Measurements from ENCODE around the gene TMEM69. TPM values are rescaled to one million over a fixed set of nuclear protein-coding genes. Genes with fewer than 3 reads are reported as not detected.

Gene TMEM69
- total RNA-seq, 2 donors from 2014 or later: 25.1 to 28.1 TPM

GRCh38 chr1:45659222-45659621 is 28.8 kb upstream of the TMEM69 start:
- no peaks in the 10 kb centered on the region for H3K4me1 Mint-ChIP-seq
- no peaks in the 10 kb centered on the region for H3K27me3 ChIP-seq (ENCODE audit: control insufficient read depth, insufficient read depth, low read length, poor library complexity, severe bottlenecking)
- H3K4me3 ChIP-seq (ENCODE audit: low read length): no peak overlapping the region
- H3K27ac Mint-ChIP-seq: no peak overlapping the region
- 80 to 100% methylated on average over 1 to 2 of the region's 2 CpGs for WGBS, 2 experiments (ENCODE audit: insufficient coverage in 1 of 2, insufficient read length in 1 of 2)
- H3K4me3 Mint-ChIP-seq: no peak overlapping the region
- no peak for DNase-seq
- peaks cover 67% of the 10 kb centered on the region for H3K36me3 ChIP-seq (ENCODE audit: control insufficient read depth, insufficient read depth, low read length)
- peaks cover 73% of the 10 kb centered on the region for H3K36me3 Mint-ChIP-seq (ENCODE audit: low read depth)
- H3K27me3 Mint-ChIP-seq (ENCODE audit: insufficient read depth): no peaks in the 10 kb centered on the region
- no peak overlapping the region for H3K9ac ChIP-seq (ENCODE audit: extremely low read depth, low read length, poor library complexity, severe bottlenecking)
- H3K9me3 Mint-ChIP-seq: no peaks in the 10 kb centered on the region
- no peak overlapping the region for H3K27ac ChIP-seq (ENCODE audit: low read depth, low read length)
- H3K9me3 ChIP-seq (ENCODE audit: control insufficient read depth, low read length): no peaks in the 10 kb centered on the region
- no peaks in the 10 kb centered on the region for H3K4me1 ChIP-seq (ENCODE audit: control insufficient read depth, insufficient read depth, low read length)
- no peak for TF ChIP-seq CTCF (conservative IDR thresholded peaks at IDR 0.05)

GRCh38 chr1:45660336-45660735 is 27.6 kb upstream of the TMEM69 start:
- no peak overlapping the region for H3K27ac ChIP-seq (ENCODE audit: low read depth, low read length)
- H3K9ac ChIP-seq (ENCODE audit: extremely low read depth, low read length, poor library complexity, severe bottlenecking): no peak overlapping the region
- Mint-ChIP-seq H3K36me3 (ENCODE audit: low read depth) (peaks cover 65% of the 10 kb centered on the region), H3K27me3 (ENCODE audit: insufficient read depth) (no peaks in the 10 kb centered on the region), H3K4me3 (no peak overlapping the region), H3K27ac (peak overlapping the region; percentile 21), H3K9me3 (no peaks in the 10 kb centered on the region), H3K4me1 (no peaks in the 10 kb centered on the region)
- no peak for TF ChIP-seq CTCF (conservative IDR thresholded peaks at IDR 0.05)
- peaks cover 56% of the 10 kb centered on the region for H3K36me3 ChIP-seq (ENCODE audit: control insufficient read depth, insufficient read depth, low read length)
- no peaks in the 10 kb centered on the region for H3K4me1 ChIP-seq (ENCODE audit: control insufficient read depth, insufficient read depth, low read length)
- H3K9me3 ChIP-seq (ENCODE audit: control insufficient read depth, low read length): no peaks in the 10 kb centered on the region
- WGBS, 2 experiments (ENCODE audit: insufficient coverage in 1 of 2, insufficient read length in 1 of 2): 94% methylated on average over 2 of the region's 2 CpGs; no CpG with 5 or more reads in 1 of the 2 experiments
- no peak for DNase-seq
- no peak overlapping the region for H3K4me3 ChIP-seq (ENCODE audit: low read length)
- no peaks in the 10 kb centered on the region for H3K27me3 ChIP-seq (ENCODE audit: control insufficient read depth, insufficient read depth, low read length, poor library complexity, severe bottlenecking)

- Histone ChIP-seq H3K9me3 (ENCODE audit: control insufficient read depth, low read length) (no peaks in the 10 kb centered on the region), H3K27ac (ENCODE audit: low read depth, low read length) (no peak overlapping the region), H3K36me3 (ENCODE audit: control insufficient read depth, insufficient read depth, low read length) (peaks cover 14% of the 10 kb centered on the region), H3K27me3 (ENCODE audit: control insufficient read depth, insufficient read depth, low read length, poor library complexity, severe bottlenecking) (no peaks in the 10 kb centered on the region), H3K4me1 (ENCODE audit: control insufficient read depth, insufficient read depth, low read length) (no peaks in the 10 kb centered on the region), H3K4me3 (ENCODE audit: low read length) (no peak overlapping the region), H3K9ac (ENCODE audit: extremely low read depth, low read length, poor library complexity, severe bottlenecking) (no peak overlapping the region)
- H3K27me3 Mint-ChIP-seq (ENCODE audit: insufficient read depth): no peaks in the 10 kb centered on the region
- H3K4me1 Mint-ChIP-seq: peaks cover 11% of the 10 kb centered on the region
- H3K9me3 Mint-ChIP-seq: peaks cover 3% of the 10 kb centered on the region
- DNase-seq: no peak
- peaks cover 29% of the 10 kb centered on the region for H3K36me3 Mint-ChIP-seq (ENCODE audit: low read depth)
- no peak for TF ChIP-seq CTCF (conservative IDR thresholded peaks at IDR 0.05)
- no peak overlapping the region for H3K27ac Mint-ChIP-seq
- no peak overlapping the region for H3K4me3 Mint-ChIP-seq
- 100% methylated on average over 2 of the region's 2 CpGs; no CpG with 5 or more reads in 1 of the 2 experiments for WGBS, 2 experiments (ENCODE audit: insufficient coverage in 1 of 2, insufficient read length in 1 of 2)
These were observed 21.1 kb upstream of the TMEM69 start for GRCh38 chr1:45666836-45667235.

Measured in endodermal cell (in vitro differentiated cells).